SJSA1 (cell line): ENCODE results near the gene CEP152. TPM values are rescaled to one million over a fixed set of nuclear protein-coding genes. Genes with fewer than 3 reads are reported as not detected.

Experiments
- DNase-seq, 2 experiments: peaks; one replicate each; pipeline ENCODE4 v3.0.0-alpha.2; 2015 to 2020; ENCODE audit warnings: low spot score in 2 of 2, low read depth in 1 of 2
- H3K27ac ChIP-seq: fragments of 250-450 bp; sonication (Bioruptor Pico); 2 replicates; pipeline ENCODE4 v1.5.1; 2020; ENCODE audit warnings: mild to moderate bottlenecking, moderate library complexity
- H3K27me3 ChIP-seq: fragments of 250-450 bp; sonication (Bioruptor Pico); replicated peaks from 2 replicates; pipeline ENCODE4 v1.5.1; 2020; ENCODE audit warnings: mild to moderate bottlenecking, moderate library complexity
- H3K36me3 ChIP-seq: fragments of 250-450 bp; sonication (Bioruptor Pico); 2 replicates; pipeline ENCODE4 v1.5.1; 2020; ENCODE audit warnings: mild to moderate bottlenecking
- H3K4me1 ChIP-seq: fragments of 250-450 bp; sonication (Bioruptor Pico); replicated peaks from 2 replicates; pipeline ENCODE4 v1.6.1; 2021; ENCODE audit warnings: mild to moderate bottlenecking
- H3K4me3 ChIP-seq: fragments of 250-450 bp; sonication (Bioruptor Pico); 2 replicates; pipeline ENCODE4 v1.5.1; 2020; ENCODE audit warnings: mild to moderate bottlenecking
- H3K9me3 ChIP-seq: fragments of 250-450 bp; sonication (Bioruptor Pico); replicated peaks from 2 replicates; pipeline ENCODE4 v1.5.1; 2020; ENCODE audit warnings: mild to moderate bottlenecking
- total RNA-seq: library from RNA; depleted of rRNA; stranded (reverse); fragments of >200 nt; shearing (Covaris generic); gene quantifications from 2 replicates; pipeline ENCODE4 v1.2.3, GENCODE V29; 2014; rRNA removed

The CEP152 gene
- total RNA-seq, 1 experiment from 2014 or later, result 19.5 TPM

GRCh38 chr15:48695827-48696573 is 114.9 kb downstream of the CEP152 start:
- H3K27ac ChIP-seq, result peak overlapping the region; percentile 49; the same call in 1 of the 2 replicates
- H3K36me3 ChIP-seq, result no peaks in the 10 kb centered on the region
- no peaks in the 10 kb centered on the region for H3K9me3 ChIP-seq
- DNase-seq, result no peak
- no peak overlapping the region for H3K4me3 ChIP-seq
- no peaks in the 10 kb centered on the region for H3K27me3 ChIP-seq
- H3K4me1 ChIP-seq, result peaks cover 39% of the 10 kb centered on the region

GRCh38 chr15:48695088-48695826 is 115.6 kb downstream of the CEP152 start:
- peak; percentile 56 to 70 for DNase-seq
- Histone ChIP-seq H3K27me3 (no peaks in the 10 kb centered on the region), H3K4me3 (no peak overlapping the region), H3K27ac (peak overlapping the region; percentile 49), H3K9me3 (no peaks in the 10 kb centered on the region), H3K36me3 (no peaks in the 10 kb centered on the region), H3K4me1 (peaks cover 39% of the 10 kb centered on the region)

DNA sequence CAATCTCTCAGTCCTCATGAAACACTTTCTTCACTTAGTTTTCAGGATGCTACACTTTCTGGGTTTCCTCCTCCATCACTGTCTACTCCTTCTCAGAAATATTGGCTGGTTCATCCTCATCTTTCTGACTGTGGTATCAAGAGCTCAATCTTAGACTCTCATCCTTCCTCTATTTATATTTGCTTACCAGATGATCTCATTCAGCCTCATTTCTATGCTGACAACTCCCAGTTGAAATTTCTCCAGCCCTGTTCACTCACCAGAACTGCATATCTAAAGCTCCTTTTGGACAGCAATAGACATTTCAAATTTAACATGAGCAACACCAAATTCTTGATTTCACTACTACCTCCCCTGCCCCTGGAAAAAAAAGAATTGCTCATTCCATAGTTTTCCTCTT is 117.4 kb downstream of the CEP152 start:
- Histone ChIP-seq H3K4me1 (peaks cover 39% of the 10 kb centered on the region), H3K27ac (peak overlapping the region; percentile 49)
- DNase-seq, result no peak

DNA sequence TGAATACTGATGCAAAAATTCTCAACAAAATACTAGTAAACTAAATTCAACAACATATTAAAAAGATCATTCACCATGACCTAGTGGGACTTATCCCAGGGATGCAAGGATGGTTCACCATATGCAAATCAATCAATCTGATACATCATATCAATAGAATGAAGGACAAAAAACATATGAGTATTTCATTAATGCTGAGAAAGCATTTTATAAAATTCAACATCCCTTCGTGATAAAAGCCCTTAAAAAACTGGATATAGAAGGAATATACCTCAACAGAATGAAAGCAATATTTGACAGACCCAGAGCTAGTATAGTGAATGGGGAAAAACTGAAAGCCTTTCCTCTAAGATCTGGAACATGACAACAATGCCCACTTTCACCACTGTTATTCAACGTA is 122.4 kb downstream of the CEP152 start:
- Histone ChIP-seq H3K36me3 (no peaks in the 10 kb centered on the region), H3K9me3 (no peaks in the 10 kb centered on the region), H3K27ac (no peak overlapping the region), H3K4me1 (peaks cover 4% of the 10 kb centered on the region), H3K4me3 (no peak overlapping the region), H3K27me3 (no peaks in the 10 kb centered on the region)
- no peak for DNase-seq

More for the DNA sequence above, 117.4 kb downstream of the CEP152 start:
- Histone ChIP-seq H3K4me3 (no peak overlapping the region), H3K9me3 (no peaks in the 10 kb centered on the region), H3K36me3 (no peaks in the 10 kb centered on the region), H3K27me3 (no peaks in the 10 kb centered on the region)

Other genes starting within 250 kb of the CEP152 start
- 352 and 372 TPM in 2 replicates for gene FBN1, start 165.4 kb downstream of the CEP152 start, total RNA-seq
- 378 and 579 TPM in 2 replicates for gene EID1, start 67.1 kb upstream of the CEP152 start, total RNA-seq
- gene SHC4, start 152.8 kb upstream of the CEP152 start, total RNA-seq, result 1.0 and 2.9 TPM in 2 replicates
- 19.7 and 28.5 TPM in 2 replicates for gene SECISBP2L, start 235.4 kb upstream of the CEP152 start, total RNA-seq